OCI-LY7 (cell line): ENCODE data around the gene ASH1L. TPM values are rescaled to one million over a fixed set of nuclear protein-coding genes. Genes with fewer than 3 reads are reported as not detected.

ENCODE experiments used
- BruUV-seq: library from RNA; stranded (reverse); fragments of 400-500 nt; replicated peaks from 2 replicates; lab custom pipeline; 2021; lab: Mats Ljungman, UMichigan
- CTCF ChIA-PET: fragments of 300-600 bp; sonication (Branson Sonifier 250); formaldehyde crosslinking; loops from one replicate; lab custom pipeline; 2022; ENCODE audit warnings: antibody characterized with exemption; ENCODE audit not compliant: unreplicated experiment; lab: Charles Lee
- POLR2A ChIA-PET: fragments of 300-600 bp; sonication (Branson Sonifier 250); formaldehyde crosslinking; loops from one replicate; lab custom pipeline; 2022; ENCODE audit warnings: antibody characterized with exemption; lab: Charles Lee
- DNase-seq: peaks from one replicate; pipeline ENCODE4 v3.0.0-alpha.2; 2015; ENCODE audit warnings: low spot score
- H2AFZ ChIP-seq: fragments of 200-600 bp; sonication (generic), shearing (Covaris generic); 2 replicates; pipeline ENCODE4 v1.6.1; 2014; ENCODE audit warnings: mild to moderate bottlenecking, antibody characterized with exemption, low read length, moderate library complexity
- H3K27ac ChIP-seq: fragments of 200-600 bp; sonication (generic); 2 replicates; pipeline ENCODE4 v1.5.1; 2014; ENCODE audit warnings: mixed run types, low read depth, mild to moderate bottlenecking, moderate library complexity, low read length, inconsistent platforms; ENCODE audit not compliant: poor library complexity, severe bottlenecking
- H3K36me3 ChIP-seq: fragments of 200-600 bp; sonication (generic); 2 replicates; pipeline ENCODE4 v1.6.1; 2014; ENCODE audit warnings: mild to moderate bottlenecking, antibody characterized with exemption, low read length, moderate library complexity, mixed read lengths; ENCODE audit not compliant: insufficient read depth
- H3K4me1 ChIP-seq: fragments of 200-600 bp; sonication (generic); 2 replicates; pipeline ENCODE4 v1.5.1; 2014; ENCODE audit warnings: mild to moderate bottlenecking, low read length; ENCODE audit not compliant: insufficient read depth, poor library complexity, severe bottlenecking
- H3K4me2 ChIP-seq: fragments of 200-600 bp; sonication (generic); 2 replicates; pipeline ENCODE4 v1.6.1; 2014; ENCODE audit warnings: mild to moderate bottlenecking, low read length
- H3K4me3 ChIP-seq: fragments of 200-600 bp; sonication (generic); 2 replicates; pipeline ENCODE4 v1.5.1; 2014; ENCODE audit warnings: mild to moderate bottlenecking, low read depth, low read length; ENCODE audit not compliant: poor library complexity, severe bottlenecking
- H3K79me2 ChIP-seq: fragments of 200-600 bp; sonication (generic); 2 replicates; pipeline ENCODE4 v1.6.1; 2016; ENCODE audit warnings: low read depth, mild to moderate bottlenecking, low read length, moderate library complexity, mixed read lengths; ENCODE audit not compliant: insufficient read depth
- H3K9me2 ChIP-seq: fragments of 200-600 bp; sonication (generic); 2 replicates; pipeline ENCODE4 v1.6.1; 2016; ENCODE audit warnings: mild to moderate bottlenecking, low read length, mixed read lengths; ENCODE audit not compliant: insufficient read depth
- H3K9me3 ChIP-seq: fragments of 200-600 bp; sonication (generic); 2 replicates; pipeline ENCODE4 v1.6.1; 2014; ENCODE audit warnings: mild to moderate bottlenecking, mixed run types, low read length, mixed read lengths
- H4K20me1 ChIP-seq: fragments of 200-600 bp; sonication (generic); 2 replicates; pipeline ENCODE4 v1.6.1; 2014; ENCODE audit warnings: mild to moderate bottlenecking, antibody characterized with exemption, low read length, moderate library complexity, mixed read lengths; ENCODE audit not compliant: insufficient read depth
- EZH2phosphoT487 ChIP-seq: fragments of 200-600 bp; sonication (generic); IDR thresholded peaks from 2 replicates; pipeline ENCODE4 v1.6.1; 2018; ENCODE audit warnings: low read depth, borderline replicate concordance, mild to moderate bottlenecking, mixed run types, antibody characterized with exemption, low read length, moderate library complexity, mixed read lengths
- intact Hi-C: fragments of 100-400 bp; cut with micrococcal nuclease; formaldehyde crosslinking; loops from one replicate; pipeline ENCODE4 v1.10.0; 2022; ENCODE audit not compliant: unreplicated experiment
- total RNA-seq, 2 experiments: library from RNA; depleted of rRNA in 1 of 2; stranded (reverse); fragments of >200 nt in 1 of 2; shearing (Covaris generic) in 1 of 2; gene quantifications; 2 replicates each; pipeline ENCODE4 v1.2.3, GENCODE V29; 2014 to 2022
- TF ChIP-seq, protein P1 (sequence below): fragments of 200-600 bp; sonication (generic); conservative IDR thresholded peaks from 2 replicates; pipeline ENCODE4 v1.5.1; 2014; ENCODE audit warnings: mild to moderate bottlenecking, antibody characterized with exemption, low read length, moderate library complexity, mixed read lengths

The ASH1L gene
- total RNA-seq, 2 experiments from 2014 or later, result 33.2 to 49.6 TPM

DNA sequence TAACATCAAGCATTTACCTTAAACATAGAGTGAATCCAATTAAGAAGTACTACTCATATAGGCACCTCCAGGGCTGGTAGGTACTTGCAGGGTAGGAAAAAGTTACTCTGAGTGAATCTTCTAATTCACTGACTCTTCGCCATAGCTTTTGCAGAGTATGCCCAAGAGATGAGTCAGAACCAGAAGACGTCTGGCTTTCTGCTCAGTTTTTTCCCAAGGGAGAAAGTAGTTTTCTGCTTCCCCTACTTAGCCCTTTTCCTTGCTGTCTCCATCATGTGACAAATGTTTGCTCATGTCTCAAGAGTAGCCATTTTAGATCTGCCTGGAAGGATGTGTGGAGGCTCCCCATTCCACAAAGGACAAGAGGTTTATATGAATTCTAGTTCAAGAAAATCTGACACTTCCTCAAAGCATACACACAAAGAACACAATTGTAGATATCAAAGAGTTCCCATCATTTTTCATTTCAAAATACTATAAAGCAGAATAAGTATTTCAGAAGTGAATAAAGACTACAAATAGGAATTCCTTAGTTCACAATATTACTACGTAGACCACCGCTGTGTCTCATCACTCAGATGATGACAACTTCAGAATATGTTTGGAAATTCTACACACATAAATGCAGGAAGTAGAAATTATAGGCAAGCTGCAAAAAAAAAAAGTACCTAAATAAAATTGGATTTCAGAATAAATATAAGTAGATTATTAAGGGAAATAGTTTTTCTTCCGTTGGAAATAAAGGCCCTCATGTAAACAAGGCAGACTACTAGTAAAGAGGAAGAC is 98.5 kb downstream of the ASH1L start:
- Histone ChIP-seq H3K4me3 (no peak overlapping the region), H3K4me1 (peaks cover 6% of the 10 kb centered on the region), H4K20me1 (no peaks in the 10 kb centered on the region; the same call in 1 of the 2 replicates), H2AFZ (no peak overlapping the region), H3K79me2 (peaks cover 50% of the 10 kb centered on the region; the same call in 1 of the 2 replicates), H3K4me2 (no peak overlapping the region), H3K36me3 (peaks cover 54% of the 10 kb centered on the region), H3K9me3 (no peaks in the 10 kb centered on the region), H3K9me2 (no peaks in the 10 kb centered on the region), H3K27ac (no peak overlapping the region)
- no TSS peak for BruUV-seq
- TF ChIP-seq, protein P1, sequence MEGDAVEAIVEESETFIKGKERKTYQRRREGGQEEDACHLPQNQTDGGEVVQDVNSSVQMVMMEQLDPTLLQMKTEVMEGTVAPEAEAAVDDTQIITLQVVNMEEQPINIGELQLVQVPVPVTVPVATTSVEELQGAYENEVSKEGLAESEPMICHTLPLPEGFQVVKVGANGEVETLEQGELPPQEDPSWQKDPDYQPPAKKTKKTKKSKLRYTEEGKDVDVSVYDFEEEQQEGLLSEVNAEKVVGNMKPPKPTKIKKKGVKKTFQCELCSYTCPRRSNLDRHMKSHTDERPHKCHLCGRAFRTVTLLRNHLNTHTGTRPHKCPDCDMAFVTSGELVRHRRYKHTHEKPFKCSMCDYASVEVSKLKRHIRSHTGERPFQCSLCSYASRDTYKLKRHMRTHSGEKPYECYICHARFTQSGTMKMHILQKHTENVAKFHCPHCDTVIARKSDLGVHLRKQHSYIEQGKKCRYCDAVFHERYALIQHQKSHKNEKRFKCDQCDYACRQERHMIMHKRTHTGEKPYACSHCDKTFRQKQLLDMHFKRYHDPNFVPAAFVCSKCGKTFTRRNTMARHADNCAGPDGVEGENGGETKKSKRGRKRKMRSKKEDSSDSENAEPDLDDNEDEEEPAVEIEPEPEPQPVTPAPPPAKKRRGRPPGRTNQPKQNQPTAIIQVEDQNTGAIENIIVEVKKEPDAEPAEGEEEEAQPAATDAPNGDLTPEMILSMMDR, result no peak
- TF ChIP-seq EZH2phosphoT487, result no peak
- POLR2A ChIA-PET, result no interaction called here
- CTCF ChIA-PET, result no interaction called here
- DNase-seq, result no peak
- intact Hi-C loops, result no loop called here

DNA sequence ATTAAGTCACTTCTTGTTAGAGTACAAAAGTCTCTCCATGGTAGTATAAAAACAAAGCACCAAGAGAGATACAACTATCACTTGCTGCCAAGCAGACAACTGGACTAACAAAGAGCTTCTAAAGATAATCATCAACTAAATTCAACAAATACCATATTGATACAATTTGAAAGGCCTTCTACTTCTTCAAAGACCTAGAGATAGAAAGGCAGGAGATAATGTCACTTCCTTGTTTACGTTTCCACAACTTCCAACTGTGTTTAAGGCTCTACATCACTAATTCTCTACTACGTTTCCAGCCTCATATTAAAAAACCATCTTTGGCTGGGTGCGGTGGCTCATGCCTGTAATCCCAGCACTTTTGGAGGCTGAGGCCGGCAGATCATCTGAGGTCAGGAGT is 104.5 kb downstream of the ASH1L start:
- Histone ChIP-seq H3K79me2 (0 out of 2 replicates have a peak, but pooled peaks cover 7% of the 10 kb centered on the region), H3K4me1 (no peaks in the 10 kb centered on the region), H2AFZ (no peak overlapping the region), H3K27ac (no peak overlapping the region), H3K4me2 (no peak overlapping the region), H3K36me3 (peaks cover 66% of the 10 kb centered on the region), H3K4me3 (no peak overlapping the region), H4K20me1 (no peaks in the 10 kb centered on the region), H3K9me2 (no peaks in the 10 kb centered on the region), H3K9me3 (no peaks in the 10 kb centered on the region)
- no peak for TF ChIP-seq EZH2phosphoT487
- TF ChIP-seq, protein P1, result no peak
- ChIA-PET CTCF (no interaction called here), POLR2A (no interaction called here)
- BruUV-seq, result no TSS peak
- intact Hi-C loops, result no loop called here
- no peak for DNase-seq

- CTCF ChIA-PET, result no interaction called here
- TF ChIP-seq, protein P1, result no peak
- TF ChIP-seq EZH2phosphoT487, result no peak
- Histone ChIP-seq H3K36me3 (peaks cover 66% of the 10 kb centered on the region), H3K9me3 (no peaks in the 10 kb centered on the region), H3K4me1 (no peaks in the 10 kb centered on the region), H3K27ac (no peak overlapping the region), H4K20me1 (no peaks in the 10 kb centered on the region), H2AFZ (no peak overlapping the region), H3K4me3 (no peak overlapping the region), H3K4me2 (no peak overlapping the region), H3K9me2 (no peaks in the 10 kb centered on the region), H3K79me2 (0 out of 2 replicates have a peak, but pooled peaks cover 7% of the 10 kb centered on the region)
- intact Hi-C loops, result no loop called here
- DNase-seq, result no peak
- BruUV-seq, result no TSS peak
- POLR2A ChIA-PET, result no interaction called here
These were observed 105.3 kb downstream of the ASH1L start for GRCh38 chr1:155457266-155457665.
